A673 (cell line): ENCODE data around the gene ANXA11.

ENCODE experiments used
- CTCF ChIP-seq: fragments of 300-800, 200-600 bp; sonication (generic); conservative IDR thresholded peaks from 2 replicates; pipeline ENCODE4 v1.5.1; 2017; ENCODE audit warnings: low read depth, mild to moderate bottlenecking, antibody characterized with exemption, low read length, moderate library complexity, mixed read lengths
- EZH2 ChIP-seq: fragments of 200-600 bp; sonication (generic); IDR thresholded peaks from 2 replicates; pipeline ENCODE4 v1.6.1; 2017; ENCODE audit warnings: borderline replicate concordance, low read depth, mild to moderate bottlenecking, mixed read lengths, antibody characterized with exemption, low read length; ENCODE audit not compliant: poor library complexity, severe bottlenecking

- TF ChIP-seq CTCF (no peak), EZH2 (no peak)
These were observed 82.6 kb downstream of the ANXA11 start for GRCh38 chr10:80122746-80123145.
